HK-2 (cell line): ENCODE data around the gene TIE1.

Source experiments
- DNase-seq: peaks from one replicate; pipeline ENCODE4 v3.0.0-alpha.2; 2018; ENCODE audit not compliant: unreplicated experiment

The TIE1 gene

GRCh38 chr1:43312663-43313515, 12.1 kb downstream of the TIE1 start:
- no peak for DNase-seq

GRCh38 chr1:43313771-43314170, 13.0 kb downstream of the TIE1 start:
- DNase-seq = no peak

GRCh38 chr1:43314233-43314632, 13.5 kb downstream of the TIE1 start:
- no peak for DNase-seq

- DNase-seq = no peak
Measured at GRCh38 chr1:43315481-43315880, 14.7 kb downstream of the TIE1 start.

- no peak for DNase-seq
Measured at GRCh38 chr1:43315963-43316737, 15.4 kb downstream of the TIE1 start.

GRCh38 chr1:43316738-43317520, 16.1 kb downstream of the TIE1 start:
- DNase-seq = no peak

GRCh38 chr1:43317817-43318471, 17.2 kb downstream of the TIE1 start:
- DNase-seq = no peak

- DNase-seq = no peak
Measured at GRCh38 chr1:43318831-43319230, 18.0 kb downstream of the TIE1 start.

- no peak for DNase-seq
Measured at GRCh38 chr1:43319288-43319687, 18.5 kb downstream of the TIE1 start.

GRCh38 chr1:43319766-43320165, 19.0 kb downstream of the TIE1 start:
- DNase-seq = no peak

- DNase-seq = no peak
Measured at GRCh38 chr1:43321331-43321891, 20.6 kb downstream of the TIE1 start.

GRCh38 chr1:43322506-43322905, 21.7 kb downstream of the TIE1 start:
- no peak for DNase-seq

GRCh38 chr1:43324810-43325209, 24.0 kb downstream of the TIE1 start:
- no peak for DNase-seq

GRCh38 chr1:43325381-43325780, 24.6 kb downstream of the TIE1 start:
- no peak for DNase-seq

GRCh38 chr1:43327549-43328292, 26.9 kb downstream of the TIE1 start:
- DNase-seq = no peak

- DNase-seq = peak; percentile 62
Measured at GRCh38 chr1:43329995-43330751, 29.4 kb downstream of the TIE1 start.

- DNase-seq = no peak
Measured at GRCh38 chr1:43331688-43332087, 30.9 kb downstream of the TIE1 start.

- no peak for DNase-seq
Measured at GRCh38 chr1:43334453-43335205, 33.8 kb downstream of the TIE1 start.

GRCh38 chr1:43337588-43337987, 36.8 kb downstream of the TIE1 start, which contains the start of gene MPL:
Gene MPL (plus strand): TSS chr1:43337818. CDS start chr1:43337849, 31 bp downstream.
- no peak for DNase-seq
